NCI-H526 (cell line): ENCODE results near the gene HNRNPR.
"Not testable (repeated sequence)": the region's sequence is repeated elsewhere in the genome, so short reads cannot be mapped to it uniquely, and the experiment has no call there.

Source experiments
- DNase-seq, 2 experiments: peaks; one replicate each; lab custom pipeline; 2025; lab: John Stamatoyannopoulos, UW

The HNRNPR gene

GRCh38 chr1:23344111-23344986 lies at the start of gene HNRNPR:
Gene HNRNPR (minus strand): TSS chr1:23344284. CDS start chr1:23341008, 3,276 bp downstream.
- peak; percentile 99 for DNase-seq

- no peak for DNase-seq
These were observed 49.6 kb upstream of the HNRNPR start for GRCh38 chr1:23393706-23394105.

GRCh38 chr1:23392125-23392855 lies 48.2 kb upstream of the HNRNPR start:
- DNase-seq: no peak

- DNase-seq: no peak
These were observed 45.8 kb upstream of the HNRNPR start for GRCh38 chr1:23389837-23390321.

GRCh38 chr1:23387494-23387893 lies 43.4 kb upstream of the HNRNPR start:
- no peak for DNase-seq

- DNase-seq: no peak
These were observed 41.1 kb upstream of the HNRNPR start for GRCh38 chr1:23385119-23385621.

GRCh38 chr1:23384312-23385058 lies 40.4 kb upstream of the HNRNPR start:
- no peak for DNase-seq

- DNase-seq: no peak
These were observed 39.7 kb upstream of the HNRNPR start for GRCh38 chr1:23383577-23384311.

GRCh38 chr1:23381233-23381885 lies 37.3 kb upstream of the HNRNPR start:
- no peak for DNase-seq

GRCh38 chr1:23380719-23381118 lies 36.6 kb upstream of the HNRNPR start:
- no peak for DNase-seq

- DNase-seq: not testable (repeated sequence)
These were observed 36.2 kb upstream of the HNRNPR start for GRCh38 chr1:23380236-23380635.

- DNase-seq: no peak
These were observed 33.1 kb upstream of the HNRNPR start for GRCh38 chr1:23376890-23377811.

- not testable (repeated sequence) for DNase-seq
These were observed 30.1 kb upstream of the HNRNPR start for GRCh38 chr1:23374079-23374735.

- no peak for DNase-seq
These were observed 28.1 kb upstream of the HNRNPR start for GRCh38 chr1:23371987-23372880.

GRCh38 chr1:23370709-23371584 lies 26.9 kb upstream of the HNRNPR start:
- no peak for DNase-seq

GRCh38 chr1:23370330-23370708 lies 26.2 kb upstream of the HNRNPR start:
- no peak for DNase-seq
